ENCODE measurements around the gene MAPK7.

- TF ChIP-seq CTCF (IDR thresholded peaks at IDR 0.05; ENCODE audit: poor library complexity) (no peak), EZH2 (IDR thresholded peaks at IDR 0.05; ENCODE audit: borderline replicate concordance) (no peak), EZH2phosphoT487 (IDR thresholded peaks at IDR 0.05; ENCODE audit: low read depth, severe bottlenecking, unreplicated experiment) (no peak)
Observed at GRCh38 chr17:19371259-19372010, 6.9 kb upstream of the MAPK7 start.
